HepG2 (cell line): ENCODE measurements around the gene TMC4. TPM values are rescaled to one million over a fixed set of nuclear protein-coding genes. Genes with fewer than 3 reads are reported as not detected.

ENCODE experiments used
- BRCA1 ChIP-seq: sonication (generic); formaldehyde crosslinking; IDR thresholded peaks from 2 replicates; pipeline ENCODE4 v1.4.0; 2020; ENCODE audit warnings: missing genetic modification reagents
- E2F5 ChIP-seq: sonication (generic); formaldehyde crosslinking; conservative IDR thresholded peaks from 2 replicates; pipeline ENCODE4 v1.4.0; 2020; ENCODE audit warnings: missing genetic modification reagents
- ELF1 ChIP-seq: sonication (generic); formaldehyde crosslinking; IDR thresholded peaks from 2 replicates; pipeline ENCODE4 v1.4.0; 2020; ENCODE audit warnings: missing genetic modification reagents
- FOSL1 ChIP-seq: sonication (generic); formaldehyde crosslinking; IDR thresholded peaks from 2 replicates; pipeline ENCODE4 v1.9.0; 2021; ENCODE audit warnings: missing genetic modification reagents, borderline replicate concordance
- GMEB2 ChIP-seq: IDR thresholded peaks from 2 replicates; pipeline ENCODE4 v1.6.1; 2016; ENCODE audit warnings: missing biosample characterization, missing genetic modification reagents, low read depth
- HNF1A ChIP-seq, 2 experiments: sonication (generic) in 1 of 2; formaldehyde crosslinking in 1 of 2; IDR thresholded peaks; 2 replicates each; pipeline versions ENCODE4 v1.4.0 to v1.6.1; 2016 to 2020; ENCODE audit warnings: borderline replicate concordance in 1 of 2, low read depth in 1 of 2, mild to moderate bottlenecking in 1 of 2, missing genetic modification reagents in 1 of 2
- JUNB ChIP-seq: sonication (generic); formaldehyde crosslinking; IDR thresholded peaks from 2 replicates; pipeline ENCODE4 v1.8.0; 2022; ENCODE audit warnings: missing genetic modification reagents, mild to moderate bottlenecking, borderline replicate concordance
- LBX2 ChIP-seq: sonication (generic); formaldehyde crosslinking; IDR thresholded peaks from 2 replicates; pipeline ENCODE4 v1.5.0; 2020; ENCODE audit warnings: missing genetic modification reagents, mild to moderate bottlenecking, borderline replicate concordance
- MBNL3 ChIP-seq: fragments of 250-450 bp; sonication (Bioruptor Pico); conservative IDR thresholded peaks from 2 replicates; pipeline ENCODE4 v1.8.0; 2022; ENCODE audit warnings: mild to moderate bottlenecking, inconsistent platforms
- MYC ChIP-seq: sonication (generic); formaldehyde crosslinking; IDR thresholded peaks from 2 replicates; pipeline ENCODE4 v1.9.0; 2021; ENCODE audit warnings: missing genetic modification reagents, borderline replicate concordance
- PHB2 ChIP-seq: fragments of 450-650 bp; IDR thresholded peaks from 2 replicates; pipeline ENCODE4 v1.6.1; 2018; ENCODE audit not compliant: partially characterized antibody
- POGZ ChIP-seq: sonication (generic); formaldehyde crosslinking; IDR thresholded peaks from 2 replicates; pipeline ENCODE4 v1.4.0; 2020; ENCODE audit warnings: mild to moderate bottlenecking, missing genetic modification reagents
- POLR2A ChIP-seq, 2 experiments: IDR thresholded peaks; 2 replicates each; pipeline ENCODE4 v1.6.1; 2011; ENCODE audit warnings: low read depth in 2 of 2, low read length in 2 of 2, mild to moderate bottlenecking in 1 of 2, moderate library complexity in 1 of 2; ENCODE audit not compliant: insufficient read depth in 1 of 2
- RBAK ChIP-seq: sonication (generic); formaldehyde crosslinking; IDR thresholded peaks from 2 replicates; pipeline ENCODE4 v1.5.1; 2020; ENCODE audit warnings: mild to moderate bottlenecking, missing genetic modification reagents
- RBM22 ChIP-seq: fragments of 200-400 bp; formaldehyde crosslinking; optimal IDR thresholded peaks from 2 replicates; pipeline ENCODE3; 2017; ENCODE audit warnings: mild to moderate bottlenecking, low read length, moderate library complexity
- RXRA ChIP-seq: sonication (generic); formaldehyde crosslinking; IDR thresholded peaks from 2 replicates; pipeline ENCODE4 v1.5.1; 2020; ENCODE audit warnings: missing genetic modification reagents
- ZNF160 ChIP-seq: sonication (generic); formaldehyde crosslinking; IDR thresholded peaks from 2 replicates; pipeline ENCODE4 v1.8.0; 2022; ENCODE audit warnings: mild to moderate bottlenecking, inconsistent platforms, missing genetic modification reagents
- ZNF563 ChIP-seq: sonication (generic); formaldehyde crosslinking; IDR thresholded peaks from 2 replicates; pipeline ENCODE4 v1.8.0; 2022; ENCODE audit warnings: mild to moderate bottlenecking, moderate library complexity, missing genetic modification reagents
- ZNF569 ChIP-seq: sonication (generic); formaldehyde crosslinking; IDR thresholded peaks from 2 replicates; pipeline ENCODE4 v1.5.0; 2020; ENCODE audit warnings: mild to moderate bottlenecking, missing genetic modification reagents, moderate library complexity, borderline replicate concordance
- ZNF580 ChIP-seq: IDR thresholded peaks from 2 replicates; pipeline ENCODE4 v1.6.1; 2016; ENCODE audit warnings: low read depth, borderline replicate concordance
- ZNF777 ChIP-seq: sonication (generic); formaldehyde crosslinking; IDR thresholded peaks from 2 replicates; pipeline ENCODE4 v1.4.0; 2020; ENCODE audit warnings: missing genetic modification reagents
- ZNF891 ChIP-seq: sonication (generic); formaldehyde crosslinking; IDR thresholded peaks from 2 replicates; pipeline ENCODE4 v1.5.0; 2020; ENCODE audit warnings: mild to moderate bottlenecking, missing genetic modification reagents
- polyA plus RNA-seq, 8 experiments: library from polyadenylated mRNA; depleted of rRNA in 3 of 8; stranded (reverse) in 7 of 8; unstranded in 1 of 8; fragments of >200 nt; fragmentation: Illumina TruSeq in 4 of 8; extraction: Trizol in 4 of 8; gene quantifications; 2 replicates each; pipeline versions ENCODE4 v1.2.1 to v1.2.3, GENCODE V29; 2011 to 2016; ENCODE audit warnings: low read depth in 4 of 8, missing spikeins in 1 of 8, mixed read lengths in 1 of 8; ENCODE audit not compliant: insufficient read depth in 1 of 8
- total RNA-seq, 5 experiments: library from RNA; depleted of rRNA; stranded (reverse); fragments of >200 nt; fragmentation: Illumina TruSeq; extraction: Trizol; gene quantifications; 2 replicates each; pipeline ENCODE4 v1.2.3, GENCODE V29; 2016; ENCODE audit warnings: low read depth in 1 of 5

TMC4 gene
- total and polyA plus RNA-seq, 2 of the 13 experiments (the other 11 are each of a cell fraction or from before 2014, with no cell fraction given) = 0.13 to 0.24 TPM

GRCh38 chr19:54115109-54116063, 57.6 kb downstream of the TMC4 start, which contains the start of the genes PRPF31 and TFPT (continued):
- TF ChIP-seq ZNF160 (CRISPR knock-in tag) (no peak), MBNL3 (CRISPR knock-in tag) (no peak), BRCA1 (no peak), POLR2A (IDR thresholded peaks at IDR 0.05; ENCODE audit: insufficient read depth in 1 of 2, low read depth in 2 of 2, low read length in 2 of 2) (peak; percentile 75 to 87), PHB2 (no peak), ZNF569 (CRISPR knock-in tag) (no peak), ELF1 (CRISPR knock-in tag) (peak; percentile 87), ZNF580 (CRISPR knock-in tag) (peak; percentile 91; the same call in 1 of the 2 replicates), E2F5 (CRISPR knock-in tag) (0 out of 2 replicates have a peak, but pooled peaks have one; percentile 49), MYC (CRISPR knock-in tag) (peak; percentile 89), ZNF891 (CRISPR knock-in tag) (peak; percentile 83; the same call in 1 of the 2 replicates), RBAK (CRISPR knock-in tag) (no peak), FOSL1 (CRISPR knock-in tag) (no peak), RBM22 (no peak), LBX2 (CRISPR knock-in tag) (no peak), RXRA (CRISPR knock-in tag) (peak; percentile 62; the same call in 1 of the 2 replicates), ZNF563 (CRISPR knock-in tag) (peak; percentile 40; the same call in 1 of the 2 replicates), GMEB2 (peak; percentile 94), ZNF777 (CRISPR knock-in tag) (no peak), JUNB (CRISPR knock-in tag) (peak; percentile 44; the same call in 1 of the 2 replicates), HNF1A (IDR thresholded peaks at IDR 0.05; ENCODE audit: low read depth) (peak; percentile 71), HNF1A (CRISPR knock-in tag; IDR thresholded peaks at IDR 0.05; ENCODE audit: borderline replicate concordance) (peak; percentile 81; the same call in 1 of the 2 replicates), POGZ (CRISPR knock-in tag) (peak; percentile 73)
